Measurements from ENCODE around the gene KRTAP10-4. TPM values are rescaled to one million over a fixed set of nuclear protein-coding genes. Genes with fewer than 3 reads are reported as not detected.
A peak's percentile ranks its signal among the peaks of the same experiment; 100 is the strongest.
"Not testable (repeated sequence)": the region's sequence is repeated elsewhere in the genome, so short reads cannot be mapped to it uniquely, and the experiment has no call there.

Gene KRTAP10-4
- total RNA-seq, 2 donors from 2014 or later, result not detected

DNA sequence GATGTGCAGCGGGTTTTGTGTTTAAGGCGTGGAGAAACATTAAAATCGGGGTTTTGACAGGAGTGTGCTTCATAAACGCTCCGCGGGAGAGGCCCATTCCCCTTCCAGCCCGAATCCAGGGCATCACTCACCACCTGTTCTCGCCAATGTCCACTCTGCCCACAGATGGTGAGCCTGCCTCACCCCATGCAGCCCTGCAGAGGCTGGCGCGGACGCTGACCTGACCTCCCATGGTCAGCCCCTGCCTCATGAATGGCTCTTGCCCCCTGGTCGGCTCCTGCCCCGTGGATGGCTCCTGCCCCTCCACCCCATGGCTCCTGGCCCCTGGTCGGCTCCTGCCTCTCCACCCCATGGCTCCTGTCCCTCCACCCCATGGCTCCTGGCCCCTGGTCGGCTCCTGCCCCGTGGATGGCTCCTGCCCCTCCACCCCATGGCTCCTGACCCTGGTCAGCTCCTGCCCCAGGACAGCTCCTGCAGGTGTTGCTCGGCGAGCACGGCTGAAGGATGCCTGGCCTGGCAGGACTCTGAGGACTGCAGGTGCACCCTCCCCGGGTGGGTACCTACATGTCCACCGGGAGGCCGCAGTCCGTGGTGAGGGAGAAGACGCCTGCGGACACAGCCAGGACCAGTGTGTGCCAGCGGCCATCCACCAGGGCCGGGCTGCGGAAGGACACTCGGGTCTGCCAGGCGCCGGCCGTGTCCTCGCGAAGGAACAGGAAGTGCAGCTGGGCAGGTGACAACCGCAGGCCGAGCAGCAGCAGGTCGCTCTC, 40.2 kb upstream of the KRTAP10-4 start:
- DNase-seq (ENCODE audit: low spot score), result peak; percentile 80
- intact Hi-C loops (cut with DNase I), result no loop called here

DNA sequence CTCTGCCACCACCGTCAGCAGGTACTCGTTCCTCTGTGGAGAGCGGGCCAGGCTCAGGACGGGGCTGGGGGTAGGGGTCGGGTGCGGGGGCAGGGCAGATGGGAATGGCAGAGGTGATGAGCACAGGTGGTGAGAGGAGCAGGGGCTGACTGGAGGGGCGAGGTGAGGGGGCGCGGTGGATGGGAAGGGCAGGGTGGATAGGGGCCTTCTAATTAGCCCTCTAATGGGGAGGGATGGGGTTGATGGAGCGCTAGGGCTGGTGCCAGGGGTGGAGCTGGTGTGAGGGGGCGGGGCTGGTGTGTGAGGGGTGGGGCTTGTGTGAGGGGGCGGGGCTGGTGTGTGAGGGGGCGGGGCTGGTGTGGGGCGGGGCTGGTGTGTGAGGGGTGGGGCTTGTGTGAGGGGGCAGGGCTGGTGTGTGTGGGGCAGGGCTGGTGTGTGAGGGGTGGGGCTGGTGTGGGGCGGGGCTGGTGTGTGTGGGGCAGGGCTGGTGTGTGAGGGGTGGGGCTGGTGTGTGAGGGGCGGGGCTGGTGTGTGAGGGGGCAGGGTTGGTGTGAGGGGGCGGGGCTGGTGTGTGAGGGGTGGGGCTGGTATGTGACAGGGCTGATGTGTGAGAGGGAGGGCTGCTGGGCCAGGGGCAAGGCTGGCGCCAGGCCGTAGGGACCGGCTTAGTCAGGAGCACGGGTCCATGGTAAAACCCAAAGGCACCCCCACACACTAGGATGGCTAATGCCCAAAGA, 39.5 kb upstream of the KRTAP10-4 start:
- intact Hi-C loops (cut with DNase I), result no loop called here
- no peak for DNase-seq (ENCODE audit: low spot score)

DNA sequence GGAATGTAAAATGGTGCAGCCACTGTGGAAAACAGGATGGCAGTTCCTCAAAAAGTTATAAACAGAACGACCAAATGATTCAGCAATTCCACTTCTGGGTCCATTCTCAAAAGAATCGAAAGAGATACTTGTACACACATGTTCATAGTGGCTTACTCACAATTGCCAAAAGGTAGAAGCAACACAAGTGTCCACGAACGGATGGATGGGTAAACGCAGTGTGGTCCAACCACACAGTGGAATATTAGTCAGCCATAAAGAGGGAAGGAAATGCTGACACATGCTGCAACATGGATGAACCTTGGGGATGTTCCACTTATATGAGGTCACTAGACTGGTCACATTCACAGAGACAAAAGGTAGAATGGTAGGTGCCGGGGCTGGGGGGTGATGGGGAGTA, 38.8 kb upstream of the KRTAP10-4 start:
- intact Hi-C loops (cut with DNase I), result no loop called here
- no peak for DNase-seq (ENCODE audit: low spot score)

DNA sequence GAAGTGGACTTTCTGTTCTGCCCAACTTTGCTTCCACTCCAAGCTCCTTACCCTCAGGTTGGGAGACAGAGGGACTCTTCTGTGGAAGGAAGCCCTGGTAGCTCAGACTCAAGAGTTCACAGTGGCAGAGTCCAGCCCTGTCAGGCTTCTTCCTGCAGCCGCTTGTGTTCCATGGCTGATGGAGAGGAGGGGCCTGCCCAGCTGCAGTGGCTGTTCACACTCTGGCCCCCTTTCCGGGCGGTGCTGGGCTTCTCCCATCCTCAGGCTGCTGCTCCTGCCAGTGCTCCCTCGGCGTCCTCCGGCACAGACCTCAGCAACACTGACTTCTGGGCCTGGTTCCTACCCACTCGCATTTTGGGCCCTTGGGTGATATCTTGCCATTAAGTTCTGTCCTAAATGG, 37.6 kb upstream of the KRTAP10-4 start:
- peak; percentile 78 for DNase-seq (ENCODE audit: low spot score)
- intact Hi-C loops (cut with DNase I), result no loop called here

DNA sequence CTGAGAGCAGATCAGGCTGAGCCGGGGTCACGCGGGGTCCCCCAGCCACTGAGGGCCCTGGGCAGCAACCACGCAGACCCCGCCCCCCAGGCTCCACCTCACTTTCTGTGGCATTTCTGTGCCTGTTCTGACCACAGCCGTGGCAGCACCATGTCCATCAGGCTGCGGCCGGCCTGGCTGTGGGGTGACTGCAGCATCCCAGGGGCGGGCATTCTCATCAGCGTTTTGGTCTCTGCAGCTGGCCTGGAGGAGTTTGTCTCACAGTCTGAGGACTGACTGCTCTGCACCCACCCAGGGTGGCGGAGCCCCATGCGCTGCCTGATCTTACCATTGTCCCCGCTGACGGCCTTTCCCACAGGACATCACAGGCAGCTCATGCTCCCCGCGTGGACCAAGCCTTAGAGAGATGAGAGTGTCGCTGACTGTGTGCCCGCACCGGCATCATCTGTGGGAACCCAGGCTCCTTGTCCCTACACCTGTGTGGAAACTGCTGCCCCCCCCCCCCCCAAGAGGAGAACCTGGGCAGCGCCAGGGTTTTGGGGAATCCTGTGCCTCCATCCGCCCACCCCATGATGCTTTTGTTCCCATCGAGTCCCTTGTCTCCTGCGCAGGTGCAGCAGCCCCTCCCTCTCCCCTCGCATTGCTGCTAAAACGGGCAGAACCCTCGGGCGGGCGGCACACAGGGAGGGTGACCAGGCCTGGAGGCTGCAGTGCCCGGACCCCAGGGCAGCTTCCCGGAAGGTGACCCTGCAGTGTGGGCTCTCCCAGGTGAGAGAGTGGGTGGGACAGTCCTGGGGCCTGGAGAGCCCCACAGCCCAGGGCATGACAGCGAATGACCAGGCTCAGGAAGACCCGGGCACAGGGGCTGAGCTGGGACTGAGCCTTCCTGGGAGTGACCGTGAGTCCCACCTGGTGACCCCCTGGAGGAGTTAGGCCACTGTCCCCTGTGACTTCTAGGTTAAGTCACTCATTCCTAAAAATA, 35.3 kb upstream of the KRTAP10-4 start:
- DNase-seq (ENCODE audit: low spot score), result peak; percentile 67
- intact Hi-C loops (cut with DNase I), result loop anchor here in 1 of 2 donors (1.0 kb wide), 1 partner anchor 22 kb away; no protein-coding TSS in a partner anchor

DNA sequence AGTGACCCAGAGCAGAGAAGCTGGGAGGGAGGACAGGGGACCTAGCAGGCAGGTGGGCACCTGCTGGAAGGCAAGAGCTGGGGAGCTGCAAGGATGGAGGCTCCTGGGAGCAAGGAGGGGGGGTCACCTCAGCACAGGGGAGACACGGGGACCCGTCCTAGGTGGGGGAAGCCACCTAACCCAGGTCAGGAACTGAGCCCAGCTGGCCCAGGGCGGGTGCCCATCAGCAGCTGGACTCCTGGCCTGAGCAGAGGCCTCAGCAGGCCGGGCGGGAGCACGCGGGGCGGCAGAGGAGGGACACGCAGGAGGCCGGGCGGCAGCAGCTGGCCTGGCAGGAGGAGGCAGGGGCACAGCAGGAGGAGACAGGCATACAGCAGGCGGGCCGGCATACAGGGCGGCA, 34.5 kb upstream of the KRTAP10-4 start:
- intact Hi-C loops (cut with DNase I), result no loop called here
- DNase-seq (ENCODE audit: low spot score), result peak; percentile 44

DNA sequence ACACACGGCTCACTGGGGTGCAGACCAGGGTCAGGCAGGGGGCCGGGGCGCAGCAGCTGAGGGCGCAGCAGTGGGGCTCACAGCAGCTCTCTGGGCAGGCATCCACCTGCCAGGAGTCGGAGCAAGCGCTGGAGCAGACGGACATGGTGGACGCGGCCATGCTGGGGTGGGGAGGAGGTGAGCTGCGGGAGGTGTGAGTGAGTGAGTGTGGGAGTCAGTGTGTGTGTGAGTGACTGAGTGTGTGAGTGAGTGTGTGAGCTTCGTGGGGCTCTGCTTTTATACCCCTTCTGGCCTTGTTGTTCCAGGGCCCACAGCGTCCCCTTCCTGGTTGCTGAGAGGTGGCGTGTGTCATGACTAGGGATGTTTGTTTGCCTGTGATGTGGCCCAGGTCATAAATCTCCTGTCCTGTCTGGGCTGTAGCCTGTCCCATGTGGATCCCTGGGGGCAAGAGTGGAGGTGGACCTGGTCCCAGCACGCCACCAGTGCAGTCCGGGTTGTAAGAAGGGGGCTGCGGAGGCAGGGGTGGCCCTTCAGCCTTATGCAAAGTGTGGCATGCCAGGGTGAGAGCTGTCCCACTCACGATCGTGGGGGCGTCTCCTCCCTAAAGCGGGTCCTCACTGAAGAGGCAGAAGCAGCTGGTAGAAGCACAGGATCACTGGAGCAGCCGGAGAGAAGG, 33.4 kb upstream of the KRTAP10-4 start, which contains the start of gene KRTAP10-1:
Gene KRTAP10-1 (minus strand): TSS at position 205 of the 676 bp plus-strand sequence. CDS start 45 bp downstream, at position 160.
- intact Hi-C loops (cut with DNase I), result no loop called here
- DNase-seq (ENCODE audit: low spot score), result peak; percentile 78

DNA sequence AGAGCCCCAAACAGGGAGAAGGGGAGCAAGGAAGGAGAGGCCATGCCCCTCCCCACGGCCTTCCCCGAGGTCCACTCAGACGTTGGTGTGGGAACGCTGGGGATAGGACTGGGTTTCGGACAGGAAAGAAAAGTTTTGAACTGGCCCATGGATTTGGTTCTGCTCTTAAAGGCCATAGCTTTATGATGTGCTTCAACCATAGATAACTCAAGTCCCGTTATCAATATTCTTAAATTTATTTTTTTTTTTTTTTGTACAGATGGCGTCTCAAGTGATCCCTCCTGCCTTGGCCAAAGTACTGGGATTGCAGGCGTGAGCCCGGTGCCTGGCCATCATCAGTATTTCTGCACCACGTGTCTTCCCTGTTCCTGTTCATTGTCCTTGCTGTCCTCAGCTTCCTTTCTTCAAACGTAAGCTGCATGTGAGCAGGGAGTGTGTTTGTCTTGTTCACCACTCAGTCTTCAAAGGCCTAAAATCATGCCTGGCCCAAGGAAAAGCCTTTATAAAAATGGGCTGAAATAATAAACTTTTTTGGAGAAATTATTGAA, 32.7 kb upstream of the KRTAP10-4 start:
- no peak for DNase-seq (ENCODE audit: low spot score)
- intact Hi-C loops (cut with DNase I), result no loop called here

DNA sequence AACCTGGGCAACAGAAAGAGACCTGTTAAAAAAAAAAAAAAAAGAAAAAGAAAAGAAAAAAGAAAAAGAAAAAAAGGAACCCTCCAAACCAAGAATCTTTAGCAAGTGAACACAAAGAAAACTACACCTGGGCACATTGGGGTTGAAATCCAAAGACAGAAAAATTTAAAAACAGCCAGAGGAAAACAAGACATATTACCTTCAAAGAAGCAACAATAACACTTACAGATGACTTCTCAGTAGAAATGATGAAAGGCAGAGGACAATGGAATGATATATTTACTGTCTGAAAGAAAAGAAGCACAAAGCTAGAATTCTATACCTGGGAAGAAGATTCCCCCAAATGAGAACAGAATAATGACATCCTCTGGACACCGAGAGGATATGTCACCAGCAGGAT, 30.8 kb upstream of the KRTAP10-4 start:
- DNase-seq (ENCODE audit: low spot score), result no peak
- intact Hi-C loops (cut with DNase I), result no loop called here

DNA sequence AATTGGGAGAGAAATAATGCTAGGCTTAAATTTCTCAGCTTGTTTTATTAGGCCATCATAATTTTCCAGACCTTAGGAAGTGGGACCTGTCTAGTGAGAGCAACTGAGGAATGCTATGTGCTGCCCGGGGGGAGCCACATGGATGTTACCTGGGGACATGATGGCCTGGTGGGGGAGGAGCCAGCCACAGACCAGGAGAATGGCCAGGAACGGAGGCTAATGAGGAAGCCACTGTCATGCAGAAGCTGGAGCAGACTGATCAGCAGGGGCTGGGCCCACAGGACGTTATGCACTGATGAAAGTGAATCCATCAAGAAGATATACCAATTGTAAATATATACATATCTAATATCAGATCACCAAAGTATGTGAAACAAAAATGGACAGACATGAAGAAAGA, 29.0 kb upstream of the KRTAP10-4 start:
- DNase-seq (ENCODE audit: low spot score), result no peak
- intact Hi-C loops (cut with DNase I), result no loop called here

DNA sequence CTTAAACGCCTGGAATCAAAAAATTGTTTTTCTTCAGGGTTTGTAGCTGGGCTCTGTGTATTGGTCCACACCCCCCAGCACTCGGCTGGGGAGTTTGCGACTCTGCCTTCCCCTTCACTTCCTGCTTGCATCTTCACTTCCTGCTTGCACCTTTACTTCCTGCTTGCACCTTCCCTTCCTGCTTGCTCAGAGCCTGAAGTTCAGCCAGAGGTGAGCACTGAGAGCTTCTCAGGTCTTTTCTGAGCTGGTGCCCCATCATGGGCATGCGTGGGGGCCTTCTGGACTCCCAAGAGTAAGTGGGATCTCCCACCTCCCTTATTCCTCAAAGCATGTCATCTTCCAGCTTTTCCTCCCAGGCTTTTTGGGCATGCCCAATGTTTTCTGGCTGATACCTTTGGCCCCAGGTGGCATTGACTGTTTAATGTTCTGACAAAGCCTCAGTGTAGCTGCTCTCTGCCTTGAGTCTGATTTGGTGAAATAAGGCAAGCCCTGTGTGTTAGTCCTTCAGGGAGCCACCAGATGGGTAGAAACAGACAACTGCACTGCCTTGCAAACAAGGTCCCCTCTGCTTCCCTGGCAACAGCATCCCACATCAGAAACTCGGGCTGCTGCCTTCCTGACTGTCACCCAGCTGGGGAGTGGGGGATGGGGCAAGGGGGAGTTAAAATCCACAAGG, 25.7 kb upstream of the KRTAP10-4 start:
- DNase-seq (ENCODE audit: low spot score), result no peak
- intact Hi-C loops (cut with DNase I), result no loop called here

DNA sequence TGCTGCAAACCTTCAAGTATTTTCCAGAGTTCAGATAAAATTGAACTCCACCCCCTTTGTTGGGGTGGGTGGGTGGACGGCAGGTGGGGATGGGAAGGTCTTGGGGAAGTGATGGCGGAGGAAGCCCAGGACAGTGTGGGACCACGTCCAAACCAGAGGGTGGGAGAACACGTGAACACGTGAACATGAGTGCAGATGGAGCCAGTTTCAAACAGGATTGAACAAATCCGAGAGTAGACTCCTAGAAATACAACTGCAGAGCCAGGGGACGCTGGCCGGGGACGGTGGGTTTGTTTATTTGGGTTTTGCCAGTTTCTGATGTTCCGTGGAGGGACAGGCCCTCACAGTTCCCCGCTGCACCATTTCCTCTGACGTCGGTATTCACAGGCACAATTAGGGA, 25.1 kb upstream of the KRTAP10-4 start:
- intact Hi-C loops (cut with DNase I), result no loop called here
- DNase-seq (ENCODE audit: low spot score), result no peak

DNA sequence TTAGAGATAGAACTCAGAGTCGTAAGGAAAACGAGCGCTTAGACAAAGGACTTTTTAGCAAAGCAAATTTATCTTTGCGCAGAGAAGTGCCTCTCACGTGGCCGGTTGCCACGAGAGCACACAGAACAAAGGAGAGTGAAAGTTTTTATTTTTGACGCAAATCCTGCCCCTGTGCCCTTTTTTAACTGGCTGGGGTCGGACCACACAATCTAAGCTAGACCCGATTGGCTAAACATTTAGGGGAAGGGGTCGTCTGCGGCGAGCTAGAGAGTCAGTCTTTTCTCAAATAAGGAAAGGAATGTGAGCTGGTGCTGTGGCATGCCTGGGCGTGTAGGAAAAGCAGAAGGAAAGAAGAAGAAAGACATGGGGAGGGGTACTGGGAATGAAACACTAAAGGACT, 24.6 kb upstream of the KRTAP10-4 start:
- intact Hi-C loops (cut with DNase I), result no loop called here
- no peak for DNase-seq (ENCODE audit: low spot score)

DNA sequence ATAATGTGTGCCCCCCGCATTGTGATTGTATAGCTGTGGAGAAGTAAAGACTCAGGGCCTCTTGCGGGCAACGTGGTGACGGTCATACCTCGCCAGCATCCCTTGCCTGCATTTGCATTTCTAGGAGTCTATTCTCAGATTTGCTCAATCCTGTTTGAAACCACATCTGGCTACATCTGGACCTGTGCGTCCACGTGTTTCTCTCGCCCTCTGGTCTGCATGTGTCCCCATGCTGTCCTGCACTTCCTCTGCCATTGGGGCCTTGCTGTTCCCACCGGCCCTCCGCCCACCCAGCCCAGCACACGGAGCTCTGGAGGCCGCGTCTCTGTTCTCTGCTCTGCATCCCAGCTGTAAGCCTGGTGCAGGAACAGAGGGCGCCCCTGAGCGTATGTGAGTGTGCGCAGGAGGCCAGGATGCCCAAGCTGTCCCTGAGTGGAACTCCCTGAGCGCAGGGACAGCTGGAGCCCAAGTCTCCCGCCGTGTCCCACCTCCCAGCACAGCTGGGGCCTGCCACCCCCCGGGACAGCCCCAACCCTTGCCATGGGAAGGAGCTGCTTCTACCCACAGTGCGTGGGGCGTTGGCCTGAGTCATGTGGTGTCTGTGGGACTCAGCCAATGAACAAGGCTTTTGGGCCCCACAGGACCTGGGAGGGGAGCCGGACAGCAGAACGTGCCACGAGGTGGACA, 23.9 kb upstream of the KRTAP10-4 start:
- DNase-seq (ENCODE audit: low spot score), result no peak
- intact Hi-C loops (cut with DNase I), result no loop called here

DNA sequence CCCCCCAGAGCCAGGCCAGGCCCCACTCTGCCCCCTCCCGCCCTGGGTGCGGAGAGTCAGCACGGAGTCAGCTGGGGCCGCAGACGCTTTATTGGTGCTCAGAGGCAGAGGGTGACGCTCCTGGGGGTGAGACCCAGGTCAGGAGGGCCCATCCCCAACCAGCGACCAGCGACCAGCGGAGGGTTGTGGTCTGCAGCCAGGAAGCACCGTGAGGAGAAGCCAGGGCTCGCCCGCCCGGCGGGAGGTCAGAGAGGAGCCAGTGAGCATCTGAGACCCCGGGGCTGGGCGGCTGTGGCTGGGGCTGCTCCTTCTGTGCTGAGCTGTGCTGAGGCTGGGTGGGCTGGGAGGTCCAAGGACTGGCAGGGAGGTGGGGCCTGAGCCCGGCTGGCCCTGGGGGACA, 23.2 kb upstream of the KRTAP10-4 start:
- DNase-seq (ENCODE audit: low spot score), result peak; percentile 75
- intact Hi-C loops (cut with DNase I), result not testable (repeated sequence)

DNA sequence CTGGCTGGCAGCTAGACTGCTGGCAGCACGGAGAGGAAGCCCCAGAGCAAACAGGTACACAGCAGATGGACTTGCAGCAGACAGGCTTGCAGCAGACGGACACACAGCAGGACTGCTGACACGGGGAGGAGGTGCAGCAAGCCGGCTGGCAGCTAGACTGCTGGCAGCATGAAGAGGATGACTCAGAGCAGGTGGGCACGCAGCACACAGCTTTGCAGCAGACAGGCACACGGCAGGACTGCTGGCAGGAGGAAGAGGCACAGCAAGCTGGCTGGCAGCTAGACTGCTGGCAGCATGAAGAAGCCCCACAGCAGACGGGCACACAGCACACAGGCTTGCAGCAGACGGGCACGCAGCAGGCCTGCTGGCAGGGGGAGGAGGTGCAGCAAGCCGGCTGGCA, 22.7 kb upstream of the KRTAP10-4 start:
- intact Hi-C loops (cut with DNase I), result no loop called here
- no peak for DNase-seq (ENCODE audit: low spot score)

DNA sequence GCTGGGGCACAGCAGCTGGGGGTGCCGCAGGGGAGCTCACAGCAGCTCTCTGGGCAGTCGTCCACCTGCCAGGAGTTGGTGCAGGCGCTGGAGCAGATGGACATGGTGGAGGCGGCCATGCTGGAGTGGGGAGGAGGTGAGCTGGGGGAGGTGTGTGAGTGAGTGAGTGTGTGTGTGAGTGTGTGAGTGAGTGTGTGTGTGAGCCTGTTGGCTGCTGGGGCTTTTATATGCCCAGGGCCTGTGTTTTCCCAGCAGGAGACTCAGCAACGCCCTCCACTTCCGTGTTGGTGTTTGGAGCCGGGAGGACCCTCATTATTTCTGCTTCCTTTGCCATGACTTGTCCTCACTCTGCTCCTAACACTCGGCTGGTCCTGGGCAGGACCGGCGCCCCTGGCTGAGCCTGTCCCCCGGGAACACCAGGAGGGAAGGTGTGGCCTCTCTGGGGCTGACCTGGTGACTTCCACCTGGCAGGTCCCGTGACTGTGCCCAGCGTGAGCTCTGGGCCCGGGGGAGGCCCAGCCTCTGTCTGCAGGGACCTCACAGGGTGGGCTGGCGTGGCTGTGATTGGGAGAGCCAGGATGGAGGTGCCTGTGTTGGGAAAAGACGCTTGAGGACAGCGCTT, 22.1 kb upstream of the KRTAP10-4 start, which contains the start of gene KRTAP10-2:
Gene KRTAP10-2 (minus strand): TSS at position 166 of the 622 bp plus-strand sequence. CDS start 47 bp downstream, at position 119.
- peak; percentile 54 for DNase-seq (ENCODE audit: low spot score)
- intact Hi-C loops (cut with DNase I), result no loop called here
